GM12872 (cell line): ENCODE results near the gene DHX8.

ENCODE experiments used
- TF ChIP-seq, protein P1 (sequence below): IDR thresholded peaks from 3 replicates; pipeline ENCODE4 v1.5.1; 2011; ENCODE audit warnings: low read depth, mild to moderate bottlenecking, low read length, moderate library complexity; ENCODE audit not compliant: insufficient read depth

Gene DHX8

DNA sequence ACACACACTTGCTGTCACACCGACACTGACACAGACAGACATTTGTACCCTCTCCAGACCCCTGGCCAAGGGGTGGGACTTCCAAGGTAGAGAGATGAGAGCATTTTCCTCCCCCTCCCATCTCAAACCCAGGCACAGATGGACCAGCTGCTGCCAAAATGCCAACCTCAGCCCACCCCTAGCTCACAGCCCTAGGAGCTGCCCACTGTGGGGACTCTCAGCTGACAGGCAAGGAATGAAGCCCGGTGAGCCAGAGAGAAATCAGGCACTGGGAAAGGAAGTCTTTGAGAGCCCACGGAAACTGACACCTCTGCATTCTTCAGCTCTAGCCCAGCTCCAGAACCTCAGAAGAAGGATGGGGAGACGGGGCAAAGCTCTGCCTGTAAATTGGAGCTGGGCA, 59.5 kb downstream of the DHX8 start:
- TF ChIP-seq, protein P1, sequence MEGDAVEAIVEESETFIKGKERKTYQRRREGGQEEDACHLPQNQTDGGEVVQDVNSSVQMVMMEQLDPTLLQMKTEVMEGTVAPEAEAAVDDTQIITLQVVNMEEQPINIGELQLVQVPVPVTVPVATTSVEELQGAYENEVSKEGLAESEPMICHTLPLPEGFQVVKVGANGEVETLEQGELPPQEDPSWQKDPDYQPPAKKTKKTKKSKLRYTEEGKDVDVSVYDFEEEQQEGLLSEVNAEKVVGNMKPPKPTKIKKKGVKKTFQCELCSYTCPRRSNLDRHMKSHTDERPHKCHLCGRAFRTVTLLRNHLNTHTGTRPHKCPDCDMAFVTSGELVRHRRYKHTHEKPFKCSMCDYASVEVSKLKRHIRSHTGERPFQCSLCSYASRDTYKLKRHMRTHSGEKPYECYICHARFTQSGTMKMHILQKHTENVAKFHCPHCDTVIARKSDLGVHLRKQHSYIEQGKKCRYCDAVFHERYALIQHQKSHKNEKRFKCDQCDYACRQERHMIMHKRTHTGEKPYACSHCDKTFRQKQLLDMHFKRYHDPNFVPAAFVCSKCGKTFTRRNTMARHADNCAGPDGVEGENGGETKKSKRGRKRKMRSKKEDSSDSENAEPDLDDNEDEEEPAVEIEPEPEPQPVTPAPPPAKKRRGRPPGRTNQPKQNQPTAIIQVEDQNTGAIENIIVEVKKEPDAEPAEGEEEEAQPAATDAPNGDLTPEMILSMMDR = no peak

DNA sequence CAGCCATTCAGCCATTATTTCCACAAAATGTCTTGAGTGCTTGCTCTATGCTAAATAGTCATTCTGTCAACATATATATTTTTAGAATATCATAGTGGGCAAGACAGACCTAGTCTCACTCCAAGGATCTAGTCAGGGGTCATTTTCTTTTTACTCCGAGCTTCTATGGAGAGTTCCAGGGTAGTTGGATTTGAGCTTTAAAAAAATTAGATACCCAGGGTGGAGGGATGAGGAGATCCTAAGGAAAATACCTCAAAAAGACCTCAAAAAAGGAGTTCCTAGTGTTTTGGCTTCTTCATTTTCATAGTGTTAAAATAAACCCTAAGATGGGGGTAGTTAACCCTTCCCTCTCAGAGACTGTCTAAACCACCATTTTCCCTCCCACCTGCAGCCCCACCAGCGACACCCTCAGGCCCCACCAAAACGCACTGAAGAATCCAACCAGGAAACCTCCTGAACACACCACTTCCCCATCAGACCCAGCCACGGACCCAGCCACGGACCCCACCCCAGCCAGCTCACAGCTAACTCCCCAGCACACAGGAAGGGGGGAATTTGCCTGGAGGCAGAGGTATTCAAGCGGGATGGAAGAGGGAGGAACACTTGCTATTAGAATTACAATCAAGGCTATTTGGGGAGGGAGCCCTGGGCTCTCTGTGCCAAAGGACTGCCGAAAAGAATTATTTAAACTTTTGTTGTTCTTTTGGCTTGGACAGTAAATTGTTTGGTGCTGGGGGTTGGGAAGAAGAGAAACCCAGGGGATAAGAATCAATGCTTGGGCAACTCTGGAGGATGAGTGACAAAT, 60.2 kb downstream of the DHX8 start:
- TF ChIP-seq, protein P1 = peak; percentile 37; the same call in 2 of the 3 replicates

DNA sequence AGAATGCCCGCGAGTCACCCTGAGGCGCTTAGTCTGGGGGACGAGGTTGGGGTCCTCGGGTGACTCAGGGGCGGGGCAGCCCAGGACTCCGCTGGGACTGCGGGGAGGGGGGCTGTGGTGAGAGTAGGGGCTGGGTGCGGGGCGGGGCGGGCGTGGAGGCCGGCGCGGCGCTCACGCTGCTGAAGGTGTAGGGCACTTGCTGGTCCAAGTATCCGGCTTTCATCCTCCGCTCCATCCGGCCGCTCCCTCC, 61.5 kb downstream of the DHX8 start:
- TF ChIP-seq, protein P1 = no peak

DNA sequence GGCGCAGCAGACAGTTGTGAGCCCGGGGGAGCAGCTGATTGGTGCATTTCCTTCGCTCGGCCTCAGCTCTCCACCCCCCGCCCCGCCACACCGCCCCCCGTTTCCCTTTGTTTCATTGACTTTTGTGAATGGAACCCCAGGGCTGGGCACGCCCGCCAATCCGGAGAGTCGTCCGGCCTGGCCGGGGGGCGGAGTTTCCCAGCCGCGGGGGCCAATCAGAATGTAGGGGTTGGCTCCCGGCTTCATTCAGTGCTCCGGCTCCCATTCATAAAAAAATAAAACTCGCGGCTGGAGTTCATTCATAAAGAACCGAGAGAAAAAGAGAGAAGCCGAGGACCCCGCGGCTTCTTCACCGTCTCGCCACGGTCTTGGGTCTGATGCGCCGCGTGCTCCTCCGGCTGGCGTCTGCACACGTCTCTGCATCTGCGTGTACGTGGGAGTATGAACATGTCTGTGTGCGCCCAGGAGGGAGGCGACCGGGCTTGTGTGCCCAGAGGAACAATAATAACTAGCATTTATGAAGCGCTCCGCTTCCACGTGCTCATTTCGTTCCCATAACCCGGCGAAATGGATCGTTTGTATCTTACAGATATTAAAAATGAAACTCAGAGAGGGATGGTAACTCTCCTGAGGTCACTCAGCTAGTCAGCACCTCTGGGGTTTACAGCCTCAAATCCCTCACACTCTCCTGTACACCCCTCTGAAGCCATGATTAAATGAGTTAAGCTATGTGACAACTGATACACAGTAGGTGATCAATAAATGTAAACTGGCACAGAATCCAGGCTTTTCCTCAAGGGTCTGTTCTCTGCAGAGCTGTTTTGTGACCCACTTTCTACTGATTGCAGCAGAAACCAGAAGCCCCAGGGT, 62.8 kb downstream of the DHX8 start, which contains the start of gene ETV4:
ETV4 (minus strand) TSS at position 22 of the 870 bp plus-strand sequence. CDS start 723 bp downstream, outside the sequence.
- TF ChIP-seq, protein P1 = no peak

DNA sequence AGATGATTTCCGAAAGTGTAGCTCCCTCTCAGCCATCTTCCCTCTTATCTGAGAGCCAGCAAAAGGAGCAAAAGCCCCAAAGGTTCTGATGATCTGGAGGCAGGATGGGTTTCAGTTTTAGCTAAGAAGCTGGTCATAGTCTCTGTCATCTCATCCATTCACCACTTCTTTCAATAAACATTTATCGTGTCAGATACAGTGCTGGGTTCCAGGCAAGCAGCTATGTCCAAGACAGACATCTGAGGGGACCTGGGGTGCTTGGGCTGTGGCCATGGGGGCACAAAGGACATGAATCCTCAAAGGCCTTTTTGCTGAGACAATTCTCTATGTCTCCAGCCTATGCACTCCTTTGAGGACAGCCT, 63.4 kb downstream of the DHX8 start:
- TF ChIP-seq, protein P1 = no peak

DNA sequence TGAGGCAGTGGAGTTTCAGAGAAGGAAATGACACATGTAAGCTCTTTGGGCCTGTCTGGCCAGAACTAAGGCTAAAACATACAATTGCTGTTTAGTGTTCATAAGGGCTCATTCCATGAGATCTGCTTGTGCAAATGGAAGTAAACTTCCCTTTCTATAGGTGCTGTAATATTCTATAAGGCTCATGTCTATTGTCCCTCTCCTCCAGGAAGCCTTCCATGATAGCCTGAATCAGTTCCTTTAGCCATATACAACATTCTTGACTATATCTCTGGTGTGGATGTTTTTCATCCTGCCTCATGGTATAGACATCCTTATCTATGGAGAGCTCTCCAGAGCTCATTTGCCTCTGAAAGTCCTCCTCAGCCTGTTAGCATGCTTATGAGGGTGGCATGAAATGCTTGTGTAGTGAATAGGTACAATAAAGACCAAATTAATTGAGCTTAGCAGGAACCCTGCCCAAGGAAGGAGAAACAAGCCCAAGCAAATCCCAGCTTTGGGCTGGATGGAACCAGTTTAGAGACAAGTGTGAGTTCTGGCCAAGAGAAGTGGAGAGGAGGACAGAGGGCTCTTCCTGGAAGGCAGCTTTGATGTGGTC, 64.0 kb downstream of the DHX8 start:
- TF ChIP-seq, protein P1 = no peak

DNA sequence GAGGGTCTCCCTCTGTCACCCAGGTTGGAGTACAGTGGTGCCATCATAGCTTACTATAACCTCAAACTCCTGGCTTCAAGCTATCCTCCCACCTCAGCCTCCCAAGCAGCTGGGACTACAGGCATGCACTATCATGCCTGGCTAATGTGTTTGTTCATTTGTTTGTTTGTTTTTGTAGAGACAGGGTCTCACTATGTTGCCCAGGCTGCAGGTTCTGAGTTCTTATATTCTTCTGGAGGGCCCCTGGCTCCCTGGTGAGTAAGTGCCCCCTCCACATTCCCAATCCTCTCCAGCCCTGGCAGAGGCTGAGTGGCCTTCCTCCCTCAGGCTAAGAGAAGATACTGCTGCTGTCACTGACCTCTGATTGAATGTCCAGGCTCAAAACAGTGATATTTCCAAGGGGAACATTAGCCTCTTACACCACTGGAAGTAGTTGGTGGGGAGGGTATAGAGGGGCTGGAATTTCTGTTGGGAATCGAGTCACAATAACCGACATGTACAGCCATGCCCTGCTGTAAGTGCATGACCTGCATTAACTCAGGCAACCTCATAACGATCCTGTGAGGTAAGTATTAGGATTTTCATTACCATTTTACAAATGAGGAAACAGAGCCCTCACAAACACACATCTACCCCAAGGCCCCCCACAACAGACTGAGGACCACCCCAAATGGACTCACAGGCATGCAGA, 65.1 kb downstream of the DHX8 start:
- TF ChIP-seq, protein P1 = no peak
